Measurements from ENCODE around the gene SBK1.
"Not testable (repeated sequence)": the region's sequence is repeated elsewhere in the genome, so short reads cannot be mapped to it uniquely, and the experiment has no call there.

Gene SBK1

DNA sequence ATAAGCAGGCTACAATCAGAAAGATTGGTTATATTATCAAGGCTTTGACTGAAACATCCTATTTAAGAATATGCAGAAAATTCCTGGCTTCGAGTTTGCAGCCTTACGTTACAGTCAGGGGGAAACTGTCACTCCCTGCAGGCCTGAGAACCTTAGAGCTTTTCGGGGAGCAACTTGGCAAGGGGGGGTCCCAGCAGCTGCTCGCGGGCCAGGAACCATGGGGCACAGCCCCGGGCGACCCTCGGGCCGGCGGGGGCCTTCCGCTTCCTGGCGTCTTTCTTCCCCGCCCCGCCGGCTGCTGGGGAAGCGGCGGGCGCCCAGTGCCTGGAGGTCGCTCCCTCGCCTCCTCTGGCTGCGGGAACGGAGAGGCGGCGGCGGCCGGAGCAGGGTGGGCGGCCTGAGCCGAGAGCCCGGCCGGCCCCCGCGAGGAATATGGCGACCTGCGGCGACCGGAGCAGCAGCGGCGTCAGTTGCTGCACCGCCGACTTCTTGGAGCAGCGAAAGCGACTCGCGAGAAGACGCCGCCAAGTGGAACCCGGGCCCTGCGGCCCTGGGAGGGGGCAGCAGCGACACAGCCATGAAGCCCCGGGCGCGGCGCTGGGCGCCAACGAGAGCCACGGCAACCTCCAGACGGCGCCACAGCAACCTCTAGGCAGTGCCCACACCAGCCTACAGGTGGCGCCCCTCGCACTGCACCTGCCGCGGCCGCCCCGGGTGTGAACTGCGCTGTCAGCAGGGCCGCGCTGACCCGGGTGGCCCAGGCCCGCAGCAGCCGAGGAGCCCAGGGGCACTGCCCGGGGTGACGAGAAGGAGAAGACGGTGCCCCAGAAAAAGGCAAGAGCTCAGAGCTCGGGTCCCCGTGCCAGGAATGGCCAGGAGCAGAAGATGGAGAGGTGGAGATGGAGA, 72.2 kb downstream of the SBK1 start:
- DNase-seq (ENCODE audit: extremely low spot score); POLR2A ChIA-PET; CTCF ChIA-PET: not testable (repeated sequence)

DNA sequence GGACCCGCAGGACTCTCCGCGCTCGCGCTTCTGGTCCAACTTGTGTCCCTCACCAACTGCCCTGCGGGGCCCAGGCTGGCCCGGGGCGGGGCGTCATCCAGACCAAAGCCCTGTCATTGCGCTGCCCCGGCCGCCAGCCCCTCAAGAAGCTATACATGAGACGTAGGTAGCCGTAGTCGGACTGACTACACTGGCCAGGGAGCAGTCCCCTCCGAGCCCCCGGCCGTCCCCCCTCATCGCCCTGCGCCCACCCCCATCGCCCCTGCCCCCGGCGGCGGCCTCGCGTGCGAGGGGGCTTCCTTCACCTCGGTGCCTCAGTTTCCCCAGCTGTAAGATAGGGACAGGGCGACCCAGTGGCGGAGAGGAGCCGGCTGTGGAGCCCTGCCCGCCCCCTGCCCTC, 75.6 kb downstream of the SBK1 start:
- DNase-seq (ENCODE audit: extremely low spot score); POLR2A ChIA-PET: not testable (repeated sequence)

More for the DNA sequence above, 75.6 kb downstream of the SBK1 start:
- CTCF ChIA-PET: not testable (repeated sequence)
